ENCODE data around the gene SLC38A8. TPM values are rescaled to one million over a fixed set of nuclear protein-coding genes. Genes with fewer than 3 reads are reported as not detected.

Gene SLC38A8
- total and polyA plus RNA-seq, 11 donors = 0.29 to 25.3 (median 0.87) TPM; not detected in 3

- intact Hi-C loops (cut with DNase I) = loop anchor here in 4 of 10 donors (5.0 to 10.0 kb wide), 3 partner anchors 102 to 244 kb away; partner anchors contain the start of gene NECAB2 (in 3 of the 4)
- H3K4me1 ChIP-seq = peaks cover 0 to 13% (median 0%) of the 10 kb centered on the region in 12 donors
- H3K27me3 ChIP-seq = no peaks in the 10 kb centered on the region
- H3K36me3 ChIP-seq = peaks cover 12 to 100% (median 99%) of the 10 kb centered on the region in 9 donors
- H3K9me3 ChIP-seq = no peaks in the 10 kb centered on the region
- peak overlapping the region in 1 of 12 donors; percentile 59 for H3K27ac ChIP-seq
- no peak for TF ChIP-seq CTCF (IDR thresholded peaks at IDR 0.05)
- TF ChIP-seq POLR2A (IDR thresholded peaks at IDR 0.05) = no peak
- DNase-seq = peak in 1 of 5 donors; percentile 14
- peak in 1 of 4 donors; percentile 14 for ATAC-seq
- WGBS, 4 donors = 86 to 90% (median 88%) methylated on average over 13 of the region's 13 CpGs
- H3K4me3 ChIP-seq = no peak overlapping the region
Measured at GRCh38 chr16:84068783-84069462, 26.3 kb upstream of the SLC38A8 start.

DNA sequence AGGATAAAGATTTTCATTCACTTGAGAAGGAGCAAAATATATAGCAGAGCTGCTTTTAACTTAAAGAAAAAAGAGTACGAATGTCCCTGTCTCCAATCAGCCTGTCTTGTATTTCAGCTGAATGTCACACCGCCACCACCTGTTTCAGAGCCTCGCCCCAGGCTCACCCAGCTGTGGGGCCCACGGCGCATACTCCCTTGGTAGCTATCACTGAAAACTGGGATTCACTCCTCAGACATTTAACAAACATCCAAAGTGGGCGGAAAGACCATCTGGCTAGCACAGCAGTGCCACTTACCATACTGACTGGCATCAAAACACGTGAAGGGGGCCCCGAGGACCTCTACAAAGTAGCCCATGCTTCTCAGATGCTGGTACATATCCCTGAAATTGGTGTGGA is 25.4 kb upstream of the SLC38A8 start:
- Histone ChIP-seq H3K4me1 (peaks cover 0 to 9% (median 0%) of the 10 kb centered on the region in 12 donors), H3K4me3 (no peak overlapping the region), H3K27me3 (no peaks in the 10 kb centered on the region), H3K36me3 (peaks cover 12 to 100% (median 94%) of the 10 kb centered on the region in 9 donors), H3K27ac (no peak overlapping the region), H3K9me3 (no peaks in the 10 kb centered on the region)
- ATAC-seq = no peak
- TF ChIP-seq POLR2A (IDR thresholded peaks at IDR 0.05) (no peak), CTCF (IDR thresholded peaks at IDR 0.05) (no peak)
- intact Hi-C loops (cut with DNase I) = loop anchor here in 4 of 10 donors (5.0 to 10.0 kb wide), 3 partner anchors 101 to 243 kb away; partner anchors contain the start of gene NECAB2 (in 3 of the 4)
- no peak for DNase-seq
- WGBS, 4 donors = 89 to 95% (median 93%) methylated on average over 7 to 8 of the region's 8 CpGs

DNA sequence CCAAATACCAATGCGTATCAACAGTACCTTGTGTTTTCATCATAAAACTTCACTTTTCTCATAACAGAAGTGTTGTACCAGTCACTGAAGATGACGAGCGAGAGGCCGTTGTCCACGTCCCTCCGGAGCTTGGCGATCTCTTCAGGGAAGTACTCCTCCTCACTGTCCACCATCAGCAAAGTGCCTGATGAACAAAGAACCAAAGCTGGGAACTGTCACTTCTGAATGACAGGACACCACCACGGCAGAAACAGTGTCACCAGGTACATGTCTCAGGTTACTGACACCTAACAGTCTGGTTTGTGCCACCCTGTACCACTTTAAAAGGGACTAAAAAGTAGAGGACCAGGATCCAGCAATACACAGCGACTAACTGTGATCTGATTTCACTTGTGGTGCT is 25.0 kb upstream of the SLC38A8 start:
- TF ChIP-seq POLR2A (IDR thresholded peaks at IDR 0.05) (no peak), CTCF (IDR thresholded peaks at IDR 0.05) (no peak)
- ATAC-seq = no peak
- DNase-seq = no peak
- 87 to 96% (median 90%) methylated on average over 8 to 9 of the region's 9 CpGs for WGBS, 4 donors
- intact Hi-C loops (cut with DNase I) = loop anchor here in 4 of 10 donors (5.0 to 10.0 kb wide), 3 partner anchors 100 to 243 kb away; partner anchors contain the start of gene NECAB2 (in 3 of the 4)
- Histone ChIP-seq H3K27ac (no peak overlapping the region), H3K36me3 (peaks cover 12 to 100% (median 94%) of the 10 kb centered on the region in 9 donors), H3K4me3 (no peak overlapping the region), H3K9me3 (no peaks in the 10 kb centered on the region), H3K4me1 (peaks cover 0 to 13% (median under 1%) of the 10 kb centered on the region in 12 donors), H3K27me3 (no peaks in the 10 kb centered on the region)

- intact Hi-C loops (cut with DNase I) = loop anchor here in 5 of 10 donors (2.0 to 10.0 kb wide), 4 partner anchors 98 to 241 kb away; partner anchors contain the start of gene NECAB2 (in 3 of the 5)
- H3K4me1 ChIP-seq = peaks cover 0 to 10% (median 6%) of the 10 kb centered on the region in 12 donors
- H3K4me3 ChIP-seq = no peak overlapping the region
- no peaks in the 10 kb centered on the region for H3K27me3 ChIP-seq
- WGBS, 4 donors = 39 to 48% (median 41%) methylated on average over 12 of the region's 12 CpGs
- TF ChIP-seq CTCF (IDR thresholded peaks at IDR 0.05) = peak; percentile 43 to 78 (median 64)
- TF ChIP-seq POLR2A (IDR thresholded peaks at IDR 0.05) = no peak
- H3K36me3 ChIP-seq = peaks cover 12 to 100% (median 94%) of the 10 kb centered on the region in 9 donors
- DNase-seq = peak in 1 of 5 donors; percentile 41
- ATAC-seq = peak in 2 of 4 donors; percentile 38 to 40
- H3K9me3 ChIP-seq = no peaks in the 10 kb centered on the region
- H3K27ac ChIP-seq = no peak overlapping the region
Measured at GRCh38 chr16:84065536-84066132, 23.0 kb upstream of the SLC38A8 start.
